ENCODE measurements around the gene SETD7.

GRCh38 chr4:139501527-139501926 lies 54.5 kb downstream of the SETD7 start:
- no peak for TF ChIP-seq EZH2 (IDR thresholded peaks at IDR 0.05)
- TF ChIP-seq CTCF (IDR thresholded peaks at IDR 0.05), result no peak
- no peak for TF ChIP-seq EZH2phosphoT487 (IDR thresholded peaks at IDR 0.05)

All from neural progenitor cell (in vitro differentiated cells).